NCI-H524 (cell line): ENCODE results near the gene SLC25A1.

ENCODE experiments used
- DNase-seq, 2 experiments: peaks; one replicate each; lab custom pipeline; 2025; lab: John Stamatoyannopoulos, UW

SLC25A1 gene

DNA sequence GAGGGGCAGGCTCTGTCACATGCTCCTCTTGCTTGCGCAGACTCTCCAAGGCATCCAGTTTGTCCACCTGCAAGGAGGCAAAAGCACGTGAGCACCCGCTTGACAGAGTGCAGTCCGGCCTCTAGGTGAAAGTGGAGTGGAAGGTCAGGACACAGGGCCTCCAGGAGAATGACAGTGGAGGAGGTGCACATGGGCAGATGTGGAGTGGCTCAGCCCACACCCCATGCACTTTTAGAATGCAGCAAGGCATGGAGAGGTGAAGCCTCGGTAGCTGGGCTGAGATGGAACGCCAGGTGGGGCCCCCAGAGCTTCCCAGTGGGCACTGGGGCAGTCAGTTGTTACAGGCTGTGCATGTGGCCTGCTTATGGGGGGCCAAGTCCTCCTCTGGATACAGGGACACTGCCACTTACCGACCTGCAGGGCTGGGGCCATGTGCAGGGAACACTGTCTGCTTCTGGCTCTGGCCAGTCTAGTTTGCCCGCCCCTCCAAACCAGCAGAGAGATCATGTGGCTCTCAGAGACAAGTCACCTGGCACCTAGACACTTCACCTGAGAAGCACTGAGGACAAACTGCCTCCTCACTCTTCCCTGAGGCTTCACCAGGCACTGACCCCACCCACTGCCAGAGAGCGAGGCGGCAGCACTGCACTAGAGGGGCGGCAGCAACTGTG, 2.3 kb upstream of the SLC25A1 start:
- no peak for DNase-seq

DNA sequence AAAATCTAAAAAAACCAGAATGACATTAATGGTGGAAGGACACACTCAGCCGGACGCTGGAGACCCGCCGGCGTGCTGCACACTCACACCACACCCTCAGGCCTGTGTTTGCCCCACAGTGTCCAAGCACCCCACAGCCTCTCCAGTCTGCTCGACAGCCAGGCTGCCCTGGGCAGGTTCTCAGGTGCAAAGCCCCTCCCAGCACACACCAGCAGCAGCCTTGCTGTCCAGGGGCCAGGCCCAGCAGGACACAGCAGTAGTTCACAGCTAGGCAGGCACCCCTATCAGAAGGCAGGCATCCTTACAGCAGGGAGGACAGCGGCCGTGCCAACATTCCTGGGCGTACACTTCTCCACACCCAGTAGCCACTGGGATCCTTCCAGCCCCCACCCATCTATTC, 1.7 kb upstream of the SLC25A1 start:
- no peak for DNase-seq

DNA sequence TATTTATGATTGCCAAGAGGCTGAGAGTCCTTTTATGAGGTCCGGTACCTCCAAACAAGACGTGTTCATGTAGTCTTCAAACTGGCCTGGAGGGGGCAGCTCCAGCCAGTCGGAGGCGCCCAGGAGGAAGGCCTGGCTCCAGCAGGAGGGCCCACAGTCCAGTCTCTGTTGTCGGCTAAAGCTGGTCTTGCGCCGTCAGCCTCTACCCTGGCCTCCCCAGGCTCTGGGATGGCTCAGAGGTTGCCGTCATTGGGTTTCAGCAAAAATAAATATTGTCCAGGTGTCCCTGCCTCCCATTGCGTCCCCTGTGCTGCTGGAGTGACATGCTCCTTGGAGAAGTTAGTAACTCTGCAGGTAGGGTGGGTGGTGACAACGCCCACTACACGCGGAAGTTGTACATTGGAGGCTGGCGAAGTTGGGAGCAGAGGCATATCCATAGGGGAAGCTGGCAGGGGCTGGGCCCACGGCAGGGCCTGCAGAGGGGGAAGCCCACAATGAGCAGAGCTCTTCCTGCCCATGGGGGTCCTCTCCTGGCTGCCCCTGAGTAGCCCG, 1.0 kb upstream of the SLC25A1 start:
- DNase-seq: peak; percentile 59 to 77

DNA sequence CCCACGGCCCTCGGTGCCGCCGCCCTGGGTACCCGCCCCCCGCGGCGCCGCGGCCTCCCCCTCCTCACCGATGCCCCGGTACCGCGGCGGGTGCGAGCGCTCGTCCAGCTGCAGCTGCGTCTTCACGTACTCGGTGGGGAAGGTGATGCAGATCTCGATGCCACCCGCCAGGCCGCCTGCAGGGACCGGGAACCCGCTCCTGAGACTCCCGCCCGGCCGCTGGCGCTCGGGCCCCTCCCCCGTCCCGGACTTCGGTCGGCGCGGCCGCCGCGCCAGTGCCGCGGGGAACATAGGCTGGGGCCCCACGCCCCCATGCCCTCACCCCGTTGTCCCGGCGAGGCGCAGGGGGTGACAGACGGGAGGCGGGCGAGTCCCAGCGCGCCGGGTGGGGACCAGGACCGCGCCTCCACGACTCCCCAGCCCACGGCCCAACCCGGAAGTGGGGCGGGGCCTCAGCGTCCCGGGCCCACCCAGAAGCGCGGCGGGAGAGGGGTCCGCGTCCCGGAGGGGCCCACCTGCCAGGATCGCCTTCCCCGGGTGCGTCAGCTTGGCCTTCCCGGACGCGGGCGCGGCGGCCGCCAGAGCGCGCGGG, 375 bp downstream of the SLC25A1 start:
- peak in 1 of 2 experiments; percentile 61 for DNase-seq

DNA sequence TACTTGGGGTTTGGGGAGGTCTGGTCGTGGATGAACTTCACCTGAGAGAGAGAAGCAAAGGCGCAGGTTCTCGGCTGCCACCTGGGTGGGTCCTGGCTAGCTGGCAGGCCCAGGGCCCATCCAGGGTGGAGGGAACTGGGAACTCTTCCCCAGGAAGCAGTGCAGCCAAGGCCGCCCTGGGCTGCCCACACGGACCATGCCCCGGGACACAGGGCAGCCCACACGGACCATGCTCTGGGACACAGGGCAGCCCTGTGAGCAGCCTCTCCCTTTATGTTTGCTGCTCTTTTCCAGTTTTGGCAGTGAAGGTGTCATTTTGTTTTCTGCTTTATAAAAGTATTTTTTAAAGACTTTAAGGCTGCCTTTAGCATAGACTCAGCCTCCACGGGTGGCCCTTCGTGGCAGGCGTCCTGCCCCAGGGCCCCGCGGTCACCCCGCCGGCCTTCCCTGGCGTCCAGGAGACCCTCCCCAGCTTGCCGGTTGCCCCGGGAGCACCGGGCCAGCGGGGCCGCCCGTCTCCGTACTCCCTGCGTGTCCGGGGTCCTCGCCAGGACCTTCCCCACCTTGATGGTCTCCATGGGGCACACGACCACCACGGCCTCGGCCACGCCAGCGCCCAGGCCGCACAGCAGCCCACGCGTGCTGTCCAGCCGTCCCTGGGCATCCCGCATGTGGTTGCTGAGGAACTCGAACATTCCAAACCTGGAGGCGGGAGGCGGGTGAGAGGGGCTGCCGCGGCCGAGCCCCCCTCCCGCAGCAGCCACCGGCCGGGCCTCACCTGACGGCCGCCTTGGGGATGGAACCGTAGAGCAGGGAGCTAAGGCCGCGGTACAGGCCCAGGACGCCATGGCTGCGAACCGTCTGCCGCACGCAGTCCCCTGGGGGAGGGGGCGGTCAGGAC, 1.1 kb downstream of the SLC25A1 start:
- DNase-seq: no peak

DNA sequence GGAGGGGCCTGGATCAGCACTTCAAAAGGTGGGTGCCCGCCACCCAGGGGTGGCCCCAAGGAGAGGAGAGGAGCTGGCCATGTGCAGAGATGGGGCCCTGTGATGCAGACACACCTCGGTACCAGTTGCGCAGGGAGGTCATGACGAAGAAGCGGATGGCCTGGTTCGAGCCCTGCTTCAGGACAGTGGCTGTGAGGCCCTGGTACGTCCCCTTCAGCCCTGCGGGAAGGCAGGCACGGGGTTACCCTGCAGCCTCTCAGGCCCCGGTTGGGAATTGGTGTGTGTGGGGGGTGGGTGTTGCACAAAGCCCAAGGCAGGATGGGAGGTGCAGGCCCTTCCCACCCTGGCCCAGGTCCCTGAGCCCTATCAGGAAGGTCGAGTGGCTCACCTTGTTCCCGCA, 1.8 kb downstream of the SLC25A1 start:
- no peak for DNase-seq

DNA sequence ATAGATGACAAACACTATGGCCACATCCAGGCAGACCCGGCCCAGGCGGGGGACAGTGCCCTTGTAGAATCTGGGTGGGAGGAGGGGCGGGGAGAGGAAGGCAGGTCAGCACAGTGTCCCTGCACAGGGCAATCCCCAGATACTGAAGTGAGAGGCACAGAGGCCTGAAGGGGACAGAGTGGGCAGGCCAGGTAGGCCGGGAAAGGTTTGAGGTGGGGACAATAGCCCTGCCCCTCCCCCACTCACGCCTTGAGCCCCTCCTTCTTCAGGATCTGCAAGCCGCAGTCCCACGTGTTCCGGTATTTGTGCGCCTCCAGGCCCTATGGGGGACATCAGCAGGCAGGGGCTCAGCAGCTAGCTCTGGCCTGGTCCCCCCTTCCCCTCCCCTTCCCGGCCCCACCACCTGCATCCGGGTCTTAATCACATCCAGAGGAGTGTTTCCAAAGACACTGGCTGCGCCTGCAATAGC, 2.3 kb downstream of the SLC25A1 start:
- DNase-seq: no peak

DNA sequence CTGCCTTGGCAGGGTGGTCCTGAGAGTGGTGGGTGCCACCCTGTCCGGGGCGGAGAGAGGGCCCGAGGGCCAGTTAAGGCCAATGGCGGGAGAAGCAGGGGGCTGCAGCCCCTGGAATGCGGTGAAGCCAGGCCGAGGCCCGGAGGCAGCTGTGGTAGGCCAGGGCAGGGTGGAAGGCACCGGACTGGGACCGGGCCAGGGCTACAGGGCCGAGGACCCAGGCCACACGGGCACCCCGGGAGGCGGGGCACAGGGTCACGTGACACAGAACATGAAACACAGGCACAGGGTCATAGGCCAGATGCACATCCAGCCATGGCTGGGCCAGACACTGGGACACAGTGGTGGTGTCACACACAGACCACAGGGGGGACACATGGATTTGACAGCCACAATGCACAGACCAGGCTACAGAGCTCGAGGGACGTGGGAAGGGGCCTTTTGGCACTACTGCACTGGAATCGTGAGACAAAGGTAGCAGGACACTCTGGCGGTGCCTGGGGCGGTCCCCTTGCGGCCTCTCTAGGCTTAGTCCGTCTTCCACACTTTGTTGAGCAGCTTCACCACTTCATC, 2.8 kb downstream of the SLC25A1 start:
- no peak for DNase-seq

DNA sequence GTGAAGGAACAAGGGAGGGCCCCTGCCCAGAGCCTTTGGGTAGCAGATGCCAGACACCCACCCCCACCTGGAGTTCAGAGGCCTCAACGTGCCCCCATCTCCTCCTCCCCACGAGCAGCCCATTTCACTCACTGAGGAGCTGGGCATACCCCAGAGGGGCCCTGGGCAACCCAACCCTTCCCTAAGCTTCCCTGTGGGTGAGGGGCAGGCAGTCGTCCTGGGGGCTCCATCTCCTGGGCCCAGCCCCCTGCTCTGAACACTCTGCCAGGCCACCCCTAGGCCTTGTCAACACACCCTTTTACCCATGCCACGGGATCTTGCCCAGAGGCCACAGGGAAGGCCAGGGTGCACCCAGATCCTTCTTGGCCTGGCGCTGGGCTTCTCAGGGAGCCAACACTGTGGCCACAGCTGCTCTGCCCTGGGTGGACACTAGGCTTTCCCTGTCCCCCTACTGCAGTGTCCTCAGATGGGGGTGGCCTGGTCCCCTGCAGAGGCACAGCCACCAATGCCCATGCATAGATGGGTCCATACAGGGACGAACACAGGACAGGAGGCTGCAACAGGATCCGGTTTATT, 3.4 kb downstream of the SLC25A1 start:
- DNase-seq: no peak

DNA sequence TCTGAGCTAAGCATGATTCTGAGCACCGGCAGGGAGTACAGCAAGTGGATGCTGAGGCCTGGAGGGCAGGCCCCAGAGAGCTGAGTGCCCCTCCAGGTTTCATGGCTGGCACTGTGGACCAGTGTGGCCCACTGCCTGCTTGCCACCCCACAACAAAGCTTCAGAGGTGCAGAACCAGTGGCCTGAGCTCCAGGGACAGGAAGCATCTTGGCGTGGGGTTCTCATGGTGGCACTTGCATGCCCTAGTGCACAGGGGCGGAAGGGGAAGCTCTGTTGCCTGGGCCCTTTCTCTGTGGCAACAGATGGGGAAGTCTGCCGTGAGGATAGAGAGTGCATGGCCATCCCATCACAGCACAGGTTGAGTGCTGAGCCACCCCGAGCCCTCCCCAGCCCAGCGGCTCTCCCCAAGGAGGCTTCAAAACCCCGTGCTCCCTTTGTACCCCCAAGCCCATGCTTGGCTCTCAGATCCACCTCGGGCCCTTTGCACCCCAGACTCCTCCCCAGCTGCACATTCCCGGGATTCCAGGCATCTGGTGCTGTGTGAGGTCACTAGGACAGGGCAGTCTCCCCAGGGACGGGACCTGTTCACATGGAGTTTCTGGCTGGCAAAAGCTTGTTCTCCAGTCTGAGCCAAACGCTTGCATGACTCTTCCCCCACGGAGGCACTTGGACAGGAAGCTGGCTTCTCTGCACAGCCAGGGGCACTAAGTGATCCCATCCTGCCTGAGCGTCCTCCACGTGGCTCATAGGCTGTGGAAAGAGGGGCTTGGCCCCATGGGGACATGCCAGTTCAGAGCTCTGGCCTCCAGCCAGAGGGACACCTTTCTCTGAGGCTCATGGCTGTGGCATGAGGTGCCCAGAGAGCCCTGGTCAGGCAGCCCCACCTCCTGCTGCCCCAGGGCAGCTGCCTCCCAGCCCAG, 4.2 kb downstream of the SLC25A1 start:
- DNase-seq: no peak

DNA sequence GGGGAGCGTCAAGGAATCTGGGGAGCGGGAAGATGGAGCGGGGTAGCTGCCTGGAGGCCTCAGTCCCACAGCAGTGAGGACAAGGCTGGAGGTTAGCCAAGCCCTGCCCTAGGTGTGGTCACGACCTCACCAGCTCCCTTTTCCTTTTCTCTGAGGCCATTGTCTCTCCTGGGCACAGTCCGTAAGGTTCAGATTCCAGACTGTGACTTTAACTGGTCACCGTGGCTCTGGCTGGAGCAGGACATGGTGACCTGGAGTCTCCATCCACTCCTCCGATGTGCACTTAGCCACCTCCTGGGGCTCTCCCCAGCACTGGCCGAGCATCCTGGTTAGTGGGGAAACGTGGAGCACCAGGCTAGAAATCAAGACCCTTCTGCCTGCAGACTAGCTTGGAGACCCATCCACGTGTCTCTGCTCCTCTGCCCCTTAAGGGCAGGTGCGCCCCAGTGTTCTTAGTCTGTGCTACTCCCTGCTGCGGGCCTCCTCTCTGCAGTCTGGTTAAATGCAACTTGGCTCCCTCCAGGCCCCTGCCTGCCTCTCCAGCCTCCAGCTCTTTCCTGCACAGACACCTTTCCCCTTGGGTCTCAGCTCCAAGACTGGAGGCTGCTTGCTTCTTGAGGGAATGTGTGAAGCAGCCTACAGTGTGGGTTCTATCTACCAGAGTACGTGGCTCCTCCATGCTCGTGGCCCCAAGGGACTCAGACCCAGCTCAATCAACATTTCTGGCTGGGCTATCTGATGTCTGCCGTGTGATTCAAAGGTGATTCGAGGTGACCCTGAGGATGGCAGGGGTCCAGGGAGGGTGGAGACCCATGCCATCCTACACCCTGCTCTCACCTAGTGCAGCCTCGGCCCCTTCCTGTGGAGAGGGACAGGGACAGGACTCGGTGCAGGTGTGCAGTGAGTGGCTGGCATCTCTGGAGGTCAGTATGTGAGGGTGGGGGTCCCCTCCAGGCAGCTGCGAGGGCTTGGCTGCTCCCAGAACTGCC, 5.2 kb downstream of the SLC25A1 start:
- DNase-seq: no peak

DNA sequence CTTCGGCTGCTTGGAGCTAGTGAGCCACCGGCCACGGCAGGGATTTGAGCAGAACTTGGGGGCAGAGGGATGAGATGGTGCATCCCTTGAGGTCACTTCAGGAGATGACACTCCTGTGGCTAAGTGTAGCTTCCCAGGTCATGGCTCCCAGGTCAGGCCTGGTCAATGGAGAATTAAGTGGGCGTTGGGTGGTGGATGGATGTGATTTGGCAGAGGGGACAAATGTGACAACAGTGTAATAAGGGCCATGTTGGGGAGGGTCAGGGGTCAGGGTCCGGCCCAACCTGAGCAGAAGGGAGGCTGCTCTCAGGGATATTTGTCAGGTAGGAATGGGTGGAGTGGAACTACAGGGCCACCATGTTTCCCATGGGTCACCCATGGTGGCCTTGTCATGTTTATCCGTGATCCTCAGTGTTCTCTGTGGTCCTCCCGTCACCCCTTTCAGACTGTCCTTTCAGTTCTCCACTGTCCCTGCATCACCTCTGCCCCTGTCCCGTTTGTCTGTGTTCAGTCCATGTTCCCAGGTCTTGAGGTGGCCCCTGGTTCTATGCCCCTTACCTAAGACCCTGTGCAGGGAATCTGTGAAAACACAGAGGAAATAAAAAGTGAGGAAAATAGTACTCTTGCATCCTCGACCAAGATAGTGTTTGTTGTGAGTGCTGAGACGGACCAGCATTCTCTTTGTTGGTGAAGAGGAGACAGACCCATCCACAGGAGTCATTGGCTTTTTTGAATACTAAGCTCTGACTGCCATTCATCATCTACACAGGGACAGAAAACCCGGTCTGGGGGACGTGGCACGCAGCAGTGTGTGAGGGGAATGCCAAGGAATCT, 6.1 kb downstream of the SLC25A1 start:
- DNase-seq: no peak

DNA sequence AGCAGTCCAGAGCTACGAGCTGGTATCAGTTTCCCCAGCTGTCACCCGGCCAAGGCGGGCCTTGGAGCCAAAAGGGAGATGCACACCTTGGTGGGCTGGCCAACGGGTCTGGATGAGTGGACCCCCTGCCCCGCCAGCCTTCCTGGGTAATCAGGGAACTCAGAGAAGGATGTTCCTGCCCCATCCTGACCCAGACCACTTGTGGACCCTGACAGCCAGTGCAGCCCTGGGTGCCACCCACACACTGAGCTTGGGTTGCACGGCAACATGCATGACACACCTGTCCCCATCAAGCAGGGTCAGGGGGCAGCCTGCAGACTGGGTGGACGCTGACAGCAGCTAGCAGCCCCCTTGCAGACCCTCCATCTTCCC, 8.6 kb downstream of the SLC25A1 start:
- DNase-seq: no peak

DNA sequence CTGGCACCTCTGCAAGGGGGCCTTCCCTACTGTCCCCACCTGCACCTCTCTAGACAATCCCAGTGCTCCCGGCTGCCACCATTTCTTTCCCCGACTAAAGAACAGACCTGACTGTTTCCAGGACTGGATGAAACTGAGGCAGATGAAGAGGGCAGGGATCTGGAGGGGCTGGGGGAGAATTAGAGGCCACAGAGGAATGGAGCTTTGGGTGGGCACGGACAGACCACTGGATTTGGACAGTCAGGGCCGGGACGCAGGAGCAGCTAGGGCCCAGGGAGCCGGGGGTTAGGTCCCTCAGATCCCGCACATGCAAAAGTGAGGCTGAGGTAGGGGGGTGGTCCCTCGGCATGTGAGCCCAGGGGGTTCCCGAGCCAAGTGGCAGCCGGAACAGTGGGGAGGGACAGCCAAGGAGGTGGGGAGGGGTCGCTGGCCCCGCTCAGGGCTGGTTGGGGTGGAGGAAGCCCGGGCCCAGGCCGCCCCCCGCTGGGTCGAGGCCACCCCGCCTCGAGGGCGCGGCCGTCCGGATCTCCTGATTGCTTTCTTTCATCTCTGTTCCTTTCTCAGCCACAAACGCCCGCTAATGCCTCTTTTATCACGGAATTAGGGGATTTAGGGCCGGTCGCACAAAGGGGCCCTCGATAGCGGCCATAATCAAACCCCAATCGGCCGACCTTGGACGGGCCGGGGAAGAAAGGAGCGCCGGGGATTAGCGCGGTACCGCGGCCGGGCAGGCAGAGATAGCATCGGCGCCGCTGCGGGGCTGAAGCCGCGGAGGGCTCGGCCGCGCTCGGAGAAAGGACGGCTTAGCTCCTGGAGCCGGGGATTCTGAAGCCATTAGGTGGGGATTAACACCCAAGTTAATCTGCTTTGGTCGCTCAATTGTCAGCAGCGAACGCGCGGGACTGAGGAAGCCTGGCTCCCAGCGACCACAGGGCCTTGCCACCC, 9.3 kb downstream of the SLC25A1 start:
- DNase-seq: peak; percentile 66 to 76

DNA sequence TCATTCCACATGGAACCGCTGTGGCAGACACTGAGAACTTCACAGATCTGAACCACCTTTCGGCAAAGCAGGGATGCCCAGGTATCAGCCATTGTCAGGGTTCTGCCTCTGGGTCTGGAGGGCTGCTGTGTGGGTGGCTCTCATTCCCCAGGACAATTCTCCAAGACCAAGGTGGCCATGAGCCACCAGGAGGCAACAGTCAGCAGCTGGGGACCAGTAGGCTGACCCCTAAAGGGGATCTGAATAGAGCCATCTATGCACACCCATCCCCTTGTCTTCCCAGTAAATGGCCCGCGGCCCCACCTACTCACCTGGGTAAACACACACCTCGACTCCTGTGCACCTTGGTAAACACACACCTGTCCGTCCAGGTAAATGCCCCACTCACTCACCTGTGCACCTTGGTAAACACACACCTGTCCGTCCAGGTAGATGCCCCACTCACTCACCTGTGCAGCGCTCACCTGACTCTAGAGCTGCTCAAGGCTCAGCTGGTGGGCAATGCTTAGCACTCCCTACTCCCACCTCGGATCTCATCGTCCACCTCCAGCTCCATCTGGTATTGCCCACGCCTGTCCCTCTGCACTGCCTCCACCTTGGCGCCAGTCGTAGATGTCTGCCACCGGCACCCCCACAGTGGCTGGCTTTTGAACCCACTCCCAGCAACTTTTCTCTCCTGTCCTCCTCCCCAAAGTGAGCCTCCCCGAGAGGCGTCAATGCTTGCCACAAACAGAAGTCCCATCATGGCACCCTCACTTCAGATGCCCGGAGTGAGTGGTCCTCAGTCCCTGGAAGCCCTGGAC, 10.2 kb downstream of the SLC25A1 start:
- peak in 1 of 2 experiments; percentile 27 for DNase-seq

DNA sequence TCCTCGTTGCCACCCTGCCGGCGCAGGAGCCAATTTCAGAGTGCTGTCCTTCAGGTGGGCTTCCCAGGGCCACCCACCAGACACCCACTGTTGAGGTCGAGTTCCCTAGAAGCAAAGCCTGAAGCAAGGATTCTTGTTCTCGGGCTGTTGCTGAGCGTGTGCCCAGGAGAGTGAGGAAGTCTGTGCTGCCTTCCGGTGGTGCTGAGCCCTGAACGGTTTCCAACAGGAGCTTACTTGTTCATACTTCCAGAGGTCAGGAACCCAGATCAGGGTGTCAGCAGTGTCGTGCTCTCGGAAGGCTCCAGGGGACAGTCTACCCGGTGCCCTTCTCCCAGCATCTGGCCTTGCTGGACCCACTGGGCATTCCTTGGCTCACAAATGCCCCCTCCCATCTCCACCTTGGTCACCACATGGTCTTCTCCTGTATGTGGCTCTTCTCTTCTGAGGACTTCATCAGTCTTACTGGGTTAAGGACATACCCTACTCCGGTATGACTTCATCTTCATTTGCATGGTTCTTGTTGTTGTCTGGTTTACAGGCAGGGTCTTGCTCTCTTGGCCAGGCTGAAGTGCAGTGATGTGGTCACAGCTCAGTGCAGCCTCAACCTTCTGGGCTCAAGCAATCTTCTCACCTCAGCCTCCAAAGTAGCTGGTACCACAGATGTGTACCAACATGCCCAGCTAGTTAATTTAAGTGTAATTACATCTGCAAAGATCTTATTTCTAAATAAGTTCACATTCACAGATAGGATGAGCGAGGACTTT, 11.2 kb downstream of the SLC25A1 start:
- DNase-seq: no peak
